NOMO-1 treated with dmso at 0.1 percent for 144 hours (cell line): ENCODE results near the gene ZBTB46.
"Not testable (repeated sequence)": the region's sequence is repeated elsewhere in the genome, so short reads cannot be mapped to it uniquely, and the experiment has no call there.

ENCODE experiments used
- DNase-seq: peaks from one replicate; lab custom pipeline; 2025; ENCODE audit not compliant: unreplicated experiment; lab: John Stamatoyannopoulos, UW

Gene ZBTB46

GRCh38 chr20:63859166-63859699, 28.2 kb upstream of the ZBTB46 start:
- DNase-seq, result no peak

- DNase-seq, result no peak
Measured at GRCh38 chr20:63858393-63859165, 27.5 kb upstream of the ZBTB46 start.

GRCh38 chr20:63857764-63858392, 26.8 kb upstream of the ZBTB46 start:
- no peak for DNase-seq

GRCh38 chr20:63856098-63856511, 25.0 kb upstream of the ZBTB46 start:
- no peak for DNase-seq

- DNase-seq, result no peak
Measured at GRCh38 chr20:63855363-63856097, 24.5 kb upstream of the ZBTB46 start.

GRCh38 chr20:63854766-63855362, 23.8 kb upstream of the ZBTB46 start:
- no peak for DNase-seq

- DNase-seq, result no peak
Measured at GRCh38 chr20:63854069-63854765, 23.2 kb upstream of the ZBTB46 start.

GRCh38 chr20:63853733-63854068, 22.6 kb upstream of the ZBTB46 start:
- DNase-seq, result not testable (repeated sequence)

- not testable (repeated sequence) for DNase-seq
Measured at GRCh38 chr20:63851548-63851943, 20.5 kb upstream of the ZBTB46 start.

- no peak for DNase-seq
Measured at GRCh38 chr20:63850689-63851547, 19.9 kb upstream of the ZBTB46 start.

- no peak for DNase-seq
Measured at GRCh38 chr20:63848003-63848911, 17.2 kb upstream of the ZBTB46 start.

- DNase-seq, result no peak
Measured at GRCh38 chr20:63847237-63848002, 16.4 kb upstream of the ZBTB46 start.

GRCh38 chr20:63846888-63847236, 15.8 kb upstream of the ZBTB46 start:
- no peak for DNase-seq

GRCh38 chr20:63846128-63846771, 15.2 kb upstream of the ZBTB46 start:
- DNase-seq, result no peak

- no peak for DNase-seq
Measured at GRCh38 chr20:63844511-63844991, 13.5 kb upstream of the ZBTB46 start.

GRCh38 chr20:63843778-63844177, 12.7 kb upstream of the ZBTB46 start:
- no peak for DNase-seq

- DNase-seq, result no peak
Measured at GRCh38 chr20:63843222-63843621, 12.2 kb upstream of the ZBTB46 start.

- DNase-seq, result no peak
Measured at GRCh38 chr20:63842258-63842657, 11.2 kb upstream of the ZBTB46 start.
